HG03342 (cell line): ENCODE results near the gene CD79A.

ENCODE experiments used
- ATAC-seq: cut with Tn5 transposase; IDR thresholded peaks from one replicate; pipeline ENCODE4 v1.9.1; 2021; ENCODE audit warnings: mild to moderate bottlenecking, moderate library complexity; ENCODE audit not compliant: unreplicated experiment

The CD79A gene

GRCh38 chr19:41883463-41883820, 6.4 kb downstream of the CD79A start:
- no peak for ATAC-seq

- peak; percentile 69 for ATAC-seq
Observed at GRCh38 chr19:41883821-41884733, 7.0 kb downstream of the CD79A start.

GRCh38 chr19:41886761-41887710, 10.0 kb downstream of the CD79A start:
- no peak for ATAC-seq

DNA sequence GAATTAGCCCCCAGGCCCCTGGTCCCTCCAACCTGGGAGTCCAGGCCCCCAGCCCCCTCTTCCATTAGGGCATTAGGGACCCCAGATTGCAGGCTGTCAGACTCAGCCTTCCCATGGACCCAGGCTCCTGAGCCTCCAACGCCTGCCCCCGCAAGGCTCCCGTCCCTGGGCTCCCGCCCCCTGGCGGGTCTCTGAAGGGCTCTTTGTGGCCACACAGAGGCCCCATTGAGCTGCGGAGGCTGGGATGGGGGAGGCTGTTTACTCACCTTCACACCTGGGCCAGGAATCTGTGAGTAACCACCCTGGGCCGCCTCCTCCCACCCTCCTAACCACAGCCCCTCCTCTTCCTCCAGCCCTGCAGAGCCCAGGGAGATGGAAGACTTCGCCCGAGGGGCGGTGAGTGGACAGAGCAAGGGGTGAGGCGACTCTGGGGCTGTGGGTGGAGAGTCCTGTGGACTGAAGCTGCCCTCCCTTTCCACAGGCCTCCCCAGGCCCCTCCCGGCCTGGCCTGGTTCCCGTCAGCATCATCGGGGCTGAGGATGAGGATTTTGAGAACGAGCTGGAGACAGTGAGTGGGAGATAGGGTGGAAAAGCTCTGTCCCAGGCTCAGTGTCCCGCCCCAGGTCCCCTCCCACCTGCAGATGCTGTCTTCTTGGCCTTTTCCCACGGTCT, 10.8 kb downstream of the CD79A start:
- no peak for ATAC-seq

GRCh38 chr19:41888926-41889325, 11.8 kb downstream of the CD79A start:
- no peak for ATAC-seq

- ATAC-seq, result no peak
Observed at GRCh38 chr19:41889896-41890295, 12.8 kb downstream of the CD79A start.

- ATAC-seq, result no peak
Observed at GRCh38 chr19:41890936-41891335, 13.9 kb downstream of the CD79A start.

GRCh38 chr19:41892173-41892902, 15.3 kb downstream of the CD79A start:
- ATAC-seq, result no peak

GRCh38 chr19:41893899-41894298, 16.8 kb downstream of the CD79A start:
- no peak for ATAC-seq

DNA sequence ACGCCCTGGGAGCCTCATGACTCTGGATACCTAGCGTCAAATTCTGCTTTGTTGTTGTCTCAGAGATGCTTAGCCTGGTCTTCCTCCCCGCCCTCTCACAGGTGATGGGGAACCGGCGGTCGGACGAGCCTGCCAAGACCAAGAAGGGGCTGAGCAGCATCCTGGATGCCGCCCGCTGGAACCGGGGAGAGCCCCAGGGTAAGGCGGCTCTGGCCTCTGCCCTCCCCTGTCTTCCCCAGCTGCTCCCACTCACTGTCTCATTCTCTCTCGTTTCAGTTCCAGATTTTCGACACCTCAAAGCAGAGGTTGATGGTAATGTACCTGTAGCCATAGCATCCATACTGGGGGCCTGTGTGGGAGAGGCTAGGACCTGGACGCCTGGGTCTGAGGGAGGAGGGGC, 17.3 kb downstream of the CD79A start:
- ATAC-seq, result no peak

DNA sequence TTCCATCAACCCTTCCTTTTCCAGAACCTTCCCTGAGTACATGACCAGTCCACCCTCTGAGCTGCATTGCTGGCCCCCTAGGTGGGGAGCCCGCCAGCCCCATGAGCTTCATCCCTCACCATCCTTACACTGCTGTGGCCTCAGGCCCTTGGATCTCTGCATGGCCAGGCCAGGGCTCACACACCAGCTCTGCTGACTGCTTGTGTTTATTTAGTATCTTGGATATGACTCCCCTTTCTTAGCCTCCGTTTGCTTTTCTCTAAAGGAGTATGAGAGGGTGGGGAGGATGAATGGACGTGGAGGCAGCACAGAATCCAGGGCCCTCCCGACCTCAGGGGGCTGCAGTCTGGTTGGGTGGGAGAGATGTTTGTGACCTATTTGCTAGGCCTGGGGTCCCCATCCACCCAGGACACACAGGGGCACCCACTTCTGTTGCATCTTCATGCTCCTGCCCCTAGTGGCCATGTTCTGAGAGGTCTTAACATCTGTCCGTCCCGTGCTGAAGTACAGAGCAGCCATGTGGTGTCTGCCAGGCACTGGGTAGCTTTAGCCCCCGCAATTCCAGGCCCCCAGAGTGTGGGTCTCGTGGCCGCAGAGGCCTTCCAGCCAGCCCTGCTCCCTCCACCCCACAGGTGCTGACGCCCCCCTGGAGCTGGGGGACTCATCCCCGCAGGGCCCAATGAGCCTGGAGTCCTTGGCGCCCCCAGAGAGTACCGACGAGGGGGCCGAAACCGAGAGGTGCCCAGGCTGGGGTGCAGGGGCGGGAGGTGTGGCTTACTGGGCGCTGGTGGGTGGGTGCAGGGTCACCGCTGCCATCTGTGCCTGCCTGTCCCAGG, 18.9 kb downstream of the CD79A start:
- no peak for ATAC-seq

GRCh38 chr19:41896581-41896942, 19.5 kb downstream of the CD79A start:
- no peak for ATAC-seq

DNA sequence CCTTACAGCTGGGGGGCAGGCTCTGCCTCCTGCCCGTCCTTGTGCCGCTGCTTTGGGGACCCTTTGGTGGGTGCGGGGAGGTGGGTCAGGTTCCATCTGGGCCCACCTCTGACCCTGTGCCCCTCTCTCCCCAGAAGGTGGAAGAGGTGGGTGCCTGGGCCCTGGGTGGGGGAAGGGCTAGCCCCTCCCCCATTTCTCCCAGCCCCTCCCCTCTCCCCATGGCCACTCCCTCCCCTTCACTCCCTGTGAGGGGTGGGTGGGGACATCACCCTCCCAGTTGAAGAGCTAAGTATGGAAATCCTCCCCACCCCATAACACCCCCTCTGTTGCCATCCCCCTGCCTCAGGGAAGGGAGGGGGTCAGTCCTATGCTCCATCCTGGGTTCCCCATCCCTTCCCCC, 20.1 kb downstream of the CD79A start:
- no peak for ATAC-seq

DNA sequence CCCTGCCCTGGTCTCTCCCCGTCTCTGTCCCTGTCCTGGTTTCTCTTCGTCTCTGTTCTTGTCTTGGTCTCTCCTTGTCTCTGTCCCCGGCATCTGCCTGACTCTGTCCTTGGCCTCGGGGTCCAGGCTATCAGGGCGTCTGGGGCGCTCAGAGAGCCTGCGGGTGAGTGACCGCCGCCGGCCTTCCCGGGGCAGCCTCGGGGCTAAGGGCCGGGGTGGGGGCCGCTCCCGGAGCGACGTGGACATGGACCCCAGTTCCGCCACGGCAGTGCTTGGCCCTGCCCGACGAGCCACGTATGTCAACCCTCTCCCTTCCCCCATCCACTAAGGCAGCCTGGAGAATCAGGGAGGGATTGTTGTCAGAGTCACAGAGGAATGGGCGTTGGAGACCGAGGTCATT, 20.7 kb downstream of the CD79A start:
- ATAC-seq, result no peak

- no peak for ATAC-seq
Observed at GRCh38 chr19:41898235-41898634, 21.2 kb downstream of the CD79A start.

- ATAC-seq, result no peak
Observed at GRCh38 chr19:41901707-41902360, 24.8 kb downstream of the CD79A start.

DNA sequence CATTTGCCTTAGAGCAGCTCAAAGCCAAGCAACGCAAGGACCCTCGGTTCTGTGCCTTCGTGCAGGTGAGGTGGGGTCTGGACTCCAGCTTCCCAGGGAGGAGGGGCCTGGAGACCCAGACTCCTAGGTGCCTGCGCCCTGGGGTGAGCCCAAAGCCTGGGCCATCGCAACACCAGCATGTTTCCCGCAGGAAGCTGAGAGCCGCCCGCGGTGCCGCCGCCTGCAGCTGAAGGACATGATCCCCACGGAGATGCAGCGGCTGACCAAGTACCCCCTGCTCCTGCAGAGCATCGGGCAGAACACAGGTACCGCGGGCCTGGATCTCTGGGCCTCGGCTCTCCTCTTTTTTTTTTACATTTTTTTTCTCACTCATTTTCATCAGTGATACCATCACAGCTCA, 25.5 kb downstream of the CD79A start:
- no peak for ATAC-seq

DNA sequence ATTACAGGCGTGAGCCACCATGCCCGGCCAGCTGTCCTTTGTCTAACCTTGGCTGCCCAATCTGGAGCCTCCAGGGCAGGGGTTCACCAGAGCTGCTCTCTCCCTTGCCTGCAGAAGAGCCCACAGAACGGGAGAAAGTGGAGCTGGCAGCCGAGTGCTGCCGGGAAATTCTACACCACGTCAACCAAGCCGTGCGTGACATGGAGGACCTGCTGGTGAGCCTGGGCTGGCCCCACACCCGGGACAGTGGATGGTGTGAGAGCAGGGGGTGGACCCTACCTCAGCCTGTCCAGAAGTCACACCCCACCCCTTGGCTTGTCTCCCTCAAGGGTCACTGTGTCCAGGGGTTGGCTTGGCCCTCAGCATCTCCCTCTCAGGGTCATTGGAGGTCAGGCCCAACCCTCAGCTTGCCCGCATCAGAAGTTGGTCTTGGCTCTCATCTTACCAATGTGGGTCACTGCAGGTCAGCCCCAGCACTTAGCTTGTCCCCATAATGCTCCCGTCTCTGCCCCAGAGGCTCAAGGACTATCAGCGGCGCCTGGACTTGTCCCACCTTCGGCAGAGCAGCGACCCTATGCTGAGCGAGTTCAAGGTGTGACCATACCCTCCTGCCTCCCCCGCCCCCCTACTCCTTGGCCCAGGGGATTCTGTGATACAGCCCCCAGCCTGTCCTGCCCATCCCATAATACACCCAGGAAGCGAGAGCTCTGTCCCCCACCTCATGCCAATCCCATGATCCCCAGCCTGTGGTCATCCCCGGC, 26.3 kb downstream of the CD79A start:
- no peak for ATAC-seq
